ENCODE measurements around the gene CLCN7. TPM values are rescaled to one million over a fixed set of nuclear protein-coding genes. Genes with fewer than 3 reads are reported as not detected.

The CLCN7 gene
- total RNA-seq, 1 donor from 2014 or later: 99.1 TPM

GRCh38 chr16:1433263-1433560 lies 41.6 kb downstream of the CLCN7 start:
- no peak overlapping the region for H3K4me3 Mint-ChIP-seq (ENCODE audit: unreplicated experiment)
- H3K4me1 Mint-ChIP-seq (ENCODE audit: unreplicated experiment): no peaks in the 10 kb centered on the region
- H3K27ac Mint-ChIP-seq (ENCODE audit: unreplicated experiment): no peak overlapping the region
- TF ChIP-seq CTCF (IDR thresholded peaks at IDR 0.05; ENCODE audit: unreplicated experiment): no peak
- H3K27me3 Mint-ChIP-seq (ENCODE audit: unreplicated experiment): peaks cover 1% of the 10 kb centered on the region
- H3K36me3 Mint-ChIP-seq (ENCODE audit: low read depth, unreplicated experiment): no peaks in the 10 kb centered on the region
- DNase-seq (ENCODE audit: low spot score): no peak
- no peaks in the 10 kb centered on the region for H3K9me3 Mint-ChIP-seq (ENCODE audit: unreplicated experiment)

- no peak for TF ChIP-seq CTCF (IDR thresholded peaks at IDR 0.05; ENCODE audit: unreplicated experiment)
- Mint-ChIP-seq H3K27me3 (ENCODE audit: unreplicated experiment) (peaks cover 1% of the 10 kb centered on the region), H3K9me3 (ENCODE audit: unreplicated experiment) (no peaks in the 10 kb centered on the region), H3K36me3 (ENCODE audit: low read depth, unreplicated experiment) (no peaks in the 10 kb centered on the region), H3K4me3 (ENCODE audit: unreplicated experiment) (no peak overlapping the region), H3K27ac (ENCODE audit: unreplicated experiment) (no peak overlapping the region), H3K4me1 (ENCODE audit: unreplicated experiment) (no peaks in the 10 kb centered on the region)
- DNase-seq (ENCODE audit: low spot score): no peak
Measured at GRCh38 chr16:1432388-1433262, 42.2 kb downstream of the CLCN7 start.

GRCh38 chr16:1431497-1432270 lies 43.1 kb downstream of the CLCN7 start:
- H3K9me3 Mint-ChIP-seq (ENCODE audit: unreplicated experiment): no peaks in the 10 kb centered on the region
- no peak overlapping the region for H3K4me3 Mint-ChIP-seq (ENCODE audit: unreplicated experiment)
- no peaks in the 10 kb centered on the region for H3K4me1 Mint-ChIP-seq (ENCODE audit: unreplicated experiment)
- no peak overlapping the region for H3K27ac Mint-ChIP-seq (ENCODE audit: unreplicated experiment)
- no peak for DNase-seq (ENCODE audit: low spot score)
- H3K27me3 Mint-ChIP-seq (ENCODE audit: unreplicated experiment): peaks cover 1% of the 10 kb centered on the region
- no peak for TF ChIP-seq CTCF (IDR thresholded peaks at IDR 0.05; ENCODE audit: unreplicated experiment)
- no peaks in the 10 kb centered on the region for H3K36me3 Mint-ChIP-seq (ENCODE audit: low read depth, unreplicated experiment)

GRCh38 chr16:1430759-1431496 lies 43.9 kb downstream of the CLCN7 start, which contains the start of gene PERCC1:
Gene PERCC1 (plus strand): TSS chr16:1431078. CDS start chr16:1432594, 1,516 bp downstream.
- no peak within 1 kb of the TSS for H3K4me3 Mint-ChIP-seq (ENCODE audit: unreplicated experiment)
- no peaks in the 10 kb centered on the region for H3K4me1 Mint-ChIP-seq (ENCODE audit: unreplicated experiment)
- H3K9me3 Mint-ChIP-seq (ENCODE audit: unreplicated experiment): no peaks in the 10 kb centered on the region
- H3K27ac Mint-ChIP-seq (ENCODE audit: unreplicated experiment): no peak within 1 kb of the TSS
- TF ChIP-seq CTCF (IDR thresholded peaks at IDR 0.05; ENCODE audit: unreplicated experiment): no peak
- DNase-seq (ENCODE audit: low spot score): no peak
- H3K36me3 Mint-ChIP-seq (ENCODE audit: low read depth, unreplicated experiment): no peaks in the 10 kb centered on the region
- H3K27me3 Mint-ChIP-seq (ENCODE audit: unreplicated experiment): peaks cover 1% of the 10 kb centered on the region

Measured in endothelial cell (in vitro differentiated cells).